Right lung (tissue), 5 donors: Measurements from ENCODE around the gene MPO. TPM values are rescaled to one million over a fixed set of nuclear protein-coding genes. Genes with fewer than 3 reads are reported as not detected.

ENCODE experiments used
- DNase-seq, 2 donors: peaks; one replicate each; pipeline ENCODE4 v3.0.0-alpha.2; 2013
- polyA plus RNA-seq, 5 donors: library from polyadenylated mRNA; unstranded; fragments of 120-200 nt; gene quantifications; one replicate each; pipeline versions ENCODE4 v1.2.1 to v1.2.3, GENCODE V29; 2013; ENCODE audit warnings: inconsistent platforms in 1 of 5, low replicate concordance in 1 of 5; ENCODE audit not compliant: insufficient read length in 5 of 5, insufficient read depth in 1 of 5

MPO gene
- polyA plus RNA-seq, 5 donors: 5.7 to 16.2 (median 8.2) TPM

DNA sequence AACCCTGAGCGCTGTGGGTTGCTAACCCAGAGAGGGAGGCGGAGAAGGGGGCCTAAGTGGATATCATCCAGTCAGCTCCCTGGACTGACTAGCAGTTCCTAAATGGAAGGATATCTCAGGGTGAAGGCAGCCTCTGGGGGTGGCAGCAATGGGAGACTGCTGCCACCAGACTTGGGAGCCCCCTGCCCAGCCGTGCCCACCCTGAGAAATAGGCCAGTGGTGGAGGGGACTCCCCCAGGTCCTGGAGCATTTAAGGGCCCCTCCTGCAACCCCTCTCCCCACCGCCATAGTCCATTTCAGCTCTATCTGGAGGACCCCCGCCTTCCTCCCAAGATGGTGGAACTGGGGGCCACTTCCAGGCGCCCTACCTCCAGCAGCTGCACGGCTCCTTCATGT, 39.4 kb upstream of the MPO start:
- no peak for DNase-seq

DNA sequence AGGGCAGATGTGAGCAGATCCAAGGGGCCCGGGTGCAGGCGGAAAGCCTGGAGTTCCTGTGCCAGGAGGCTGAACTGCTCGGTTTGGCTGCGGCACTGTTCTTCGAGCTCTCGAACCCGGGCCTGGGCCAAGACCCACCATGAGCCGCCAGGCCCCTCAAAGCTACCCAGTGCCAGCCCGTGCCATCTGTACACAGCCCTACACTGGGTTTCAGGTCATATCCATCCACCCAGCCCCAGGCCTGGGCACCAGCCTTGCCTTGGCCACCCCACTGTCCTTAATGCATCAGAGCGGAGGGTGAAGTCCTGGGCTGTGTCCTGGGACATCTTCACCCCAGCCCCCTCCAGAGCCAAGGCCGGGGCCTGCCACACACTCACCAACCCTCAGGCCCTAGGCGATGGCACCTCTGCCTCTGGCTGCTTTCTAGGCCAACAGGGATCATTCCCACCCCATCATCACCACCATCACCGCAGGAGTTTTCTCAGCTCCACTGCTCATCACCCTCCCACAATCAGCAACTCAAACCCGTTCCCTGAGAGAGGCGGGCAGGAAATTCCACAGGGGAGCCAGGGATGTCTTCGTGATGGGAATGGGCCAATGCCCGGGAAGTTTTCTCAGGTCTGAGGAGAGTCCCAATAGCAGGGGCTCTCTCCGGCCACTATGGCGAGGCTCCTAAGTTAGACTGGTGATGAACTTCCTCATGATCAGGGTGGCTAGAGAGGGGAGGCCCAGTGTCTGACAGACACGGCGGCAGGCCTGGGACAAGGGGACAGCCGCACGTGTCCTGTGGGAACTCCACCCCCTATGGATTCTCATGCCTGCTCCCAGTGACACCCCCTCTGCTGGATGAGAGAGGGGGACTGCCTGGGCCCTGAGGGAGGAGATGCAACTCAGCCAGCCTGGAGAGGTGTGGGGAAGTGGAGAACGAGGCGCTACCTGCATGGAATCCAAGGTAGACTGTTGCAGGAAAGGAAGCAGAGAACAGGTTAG, 38.7 kb upstream of the MPO start:
- DNase-seq: no peak

DNA sequence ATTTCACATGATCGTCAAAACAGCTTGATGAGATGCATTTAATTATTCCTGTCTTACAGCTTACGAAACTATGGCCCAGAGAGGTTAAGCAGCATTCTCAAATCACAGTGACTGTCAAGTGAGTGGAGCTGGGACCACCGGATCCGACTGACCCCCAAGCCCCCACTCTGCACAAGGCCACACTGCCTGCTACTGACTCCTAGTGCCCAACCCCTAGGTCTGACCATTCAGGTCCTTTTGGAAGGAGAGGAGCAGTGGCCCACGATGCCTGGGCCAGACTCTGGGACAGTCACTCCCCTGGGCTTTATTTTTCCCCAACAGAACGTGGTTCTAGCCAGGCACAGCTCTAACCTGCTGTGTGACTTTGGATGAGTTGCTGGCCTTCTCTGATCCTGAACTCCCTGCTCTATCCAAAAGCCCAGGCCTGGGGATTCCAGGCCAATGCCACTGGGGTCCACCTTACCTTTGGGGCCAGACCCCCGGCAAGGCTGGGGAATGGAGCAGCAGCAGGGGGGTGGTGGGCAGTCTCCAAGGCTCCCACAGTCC, 38.0 kb upstream of the MPO start:
- DNase-seq: no peak

DNA sequence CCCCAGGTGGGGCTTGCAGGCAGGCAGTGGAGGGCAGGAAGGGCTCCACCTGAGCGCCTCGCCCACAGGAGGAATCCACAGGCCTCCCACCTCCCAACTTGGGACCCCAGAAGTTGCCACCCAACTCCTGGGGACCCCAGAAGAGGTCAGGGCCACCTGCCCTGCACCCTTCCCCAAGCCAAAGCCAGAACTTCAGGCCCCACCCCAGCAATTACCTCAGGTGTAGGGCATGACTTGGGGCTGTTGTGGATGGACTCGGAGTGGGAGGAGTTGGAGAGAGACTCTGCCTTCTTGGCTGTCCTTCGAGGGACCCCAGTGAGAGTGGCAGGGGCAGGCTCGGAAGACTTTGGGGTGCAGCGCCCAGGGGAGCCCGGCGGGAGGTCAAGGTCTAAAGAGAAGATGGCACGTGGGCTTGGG, 37.3 kb upstream of the MPO start:
- DNase-seq: no peak

DNA sequence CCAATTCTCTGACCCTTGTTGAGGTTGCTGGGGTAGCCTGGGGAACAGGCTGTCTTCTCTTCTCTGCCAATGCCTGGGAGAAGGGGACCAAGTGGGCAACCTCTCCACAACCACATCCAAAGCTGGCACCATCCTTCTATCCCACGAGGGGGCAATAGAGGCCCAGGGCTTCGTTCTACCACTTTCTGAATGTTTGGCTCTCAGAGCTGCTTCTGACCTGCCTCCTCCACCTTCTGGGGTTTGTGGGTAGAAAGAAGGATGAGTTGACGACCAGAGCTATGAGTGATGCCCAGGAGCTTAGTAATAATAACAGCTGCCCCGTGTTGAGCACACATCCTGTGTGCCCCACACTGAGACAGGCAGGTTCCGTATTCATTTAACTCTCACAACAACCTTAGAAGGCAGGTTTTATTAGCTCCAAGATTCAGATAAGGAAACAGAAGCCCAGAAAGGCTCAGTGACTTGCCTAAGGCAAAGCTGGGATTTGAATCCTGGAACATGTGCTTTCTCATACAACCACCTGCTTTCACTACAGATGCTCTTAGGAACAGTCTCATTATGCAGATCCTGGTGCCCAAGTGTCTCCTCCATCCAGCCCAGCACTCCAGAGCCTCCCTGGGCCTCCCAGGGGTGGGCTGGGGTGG, 36.8 kb upstream of the MPO start:
- DNase-seq: no peak

DNA sequence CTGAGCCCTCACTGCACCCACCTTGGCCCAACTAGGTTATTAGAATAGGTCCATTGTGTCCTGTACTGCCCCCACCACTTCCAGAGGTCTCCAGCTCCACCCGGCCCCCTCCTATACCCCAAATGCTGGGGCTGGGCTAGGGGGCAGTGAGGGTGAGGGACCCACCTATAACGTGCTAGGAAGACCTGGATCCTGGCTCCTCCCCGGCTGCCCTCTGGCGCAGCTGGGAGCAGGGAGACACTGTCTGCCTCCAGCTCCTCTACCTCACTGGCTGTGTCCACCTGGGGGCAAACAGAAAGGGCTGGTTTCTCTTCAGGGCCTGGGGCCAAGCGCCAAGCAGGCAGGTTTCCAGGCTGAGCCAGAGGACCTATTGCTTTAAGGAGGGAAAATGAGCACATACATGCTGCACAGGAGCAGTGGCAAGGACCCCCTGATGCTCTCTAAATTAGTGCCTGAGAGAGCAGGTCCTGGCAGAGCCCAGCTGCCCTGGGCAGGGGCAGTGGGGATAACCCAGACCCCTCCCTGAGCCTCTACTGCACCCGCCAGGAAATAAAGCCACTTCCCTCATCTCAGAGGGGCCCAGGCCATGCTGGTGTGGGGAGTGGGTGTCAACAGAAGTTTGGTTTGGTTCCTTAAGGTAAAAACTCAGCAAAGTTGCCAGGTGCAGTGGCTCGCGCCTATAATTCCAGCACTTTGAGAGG, 35.7 kb upstream of the MPO start:
- no peak for DNase-seq

DNA sequence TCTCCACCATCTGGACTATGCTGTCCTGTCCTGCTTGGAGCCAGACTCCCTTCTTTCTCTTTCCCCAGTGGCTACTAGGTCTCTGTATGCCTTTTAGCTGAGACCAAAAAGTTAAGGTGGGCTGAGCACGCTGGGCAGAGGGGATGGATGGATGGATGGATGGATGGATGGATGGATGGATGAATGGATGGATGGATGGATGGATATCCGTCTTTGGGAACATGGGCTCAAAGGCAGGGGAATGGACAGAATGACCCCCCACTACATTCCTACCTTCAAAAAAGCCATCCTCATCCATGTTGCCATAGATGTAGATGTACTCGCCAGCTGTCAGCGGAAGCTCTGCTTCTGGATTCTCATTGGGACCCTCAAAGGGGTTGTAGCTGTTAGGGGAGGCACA, 35.0 kb upstream of the MPO start:
- DNase-seq: no peak

DNA sequence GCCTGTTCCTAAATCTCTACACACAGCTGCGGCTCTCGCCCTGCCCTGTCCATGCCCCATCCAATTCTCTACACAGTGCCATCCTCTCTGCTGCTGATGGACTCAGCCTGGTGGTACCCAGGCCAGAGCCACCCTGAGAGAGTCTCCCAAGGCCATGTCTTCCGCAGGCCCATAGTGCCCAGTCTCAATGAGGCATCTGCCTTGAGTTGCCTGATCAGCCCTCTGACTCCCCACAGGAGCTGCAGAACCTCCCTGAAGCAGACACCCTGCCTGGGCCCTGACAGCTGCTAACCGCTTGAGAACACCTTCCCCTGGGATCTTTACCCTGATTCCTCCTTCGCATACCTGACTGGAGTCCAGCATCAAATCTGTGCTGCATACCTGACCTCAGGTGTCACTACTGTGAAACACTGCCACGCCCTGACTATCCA, 34.6 kb upstream of the MPO start:
- no peak for DNase-seq

DNA sequence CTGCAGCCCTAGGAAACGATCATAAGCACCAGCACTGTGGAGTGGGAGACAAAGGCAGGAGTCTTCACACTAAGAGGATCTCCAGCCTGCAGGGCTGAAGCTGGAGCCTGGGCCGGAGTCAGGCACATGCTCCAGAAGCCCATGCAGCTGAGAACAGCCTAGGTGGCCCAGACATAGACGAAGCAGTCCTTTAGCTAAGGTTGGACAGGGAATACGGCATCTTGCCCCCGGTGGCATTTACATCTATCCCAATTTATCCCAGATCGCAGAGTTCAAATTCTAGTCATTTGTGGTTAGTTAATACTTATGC, 33.9 kb upstream of the MPO start:
- DNase-seq: no peak

DNA sequence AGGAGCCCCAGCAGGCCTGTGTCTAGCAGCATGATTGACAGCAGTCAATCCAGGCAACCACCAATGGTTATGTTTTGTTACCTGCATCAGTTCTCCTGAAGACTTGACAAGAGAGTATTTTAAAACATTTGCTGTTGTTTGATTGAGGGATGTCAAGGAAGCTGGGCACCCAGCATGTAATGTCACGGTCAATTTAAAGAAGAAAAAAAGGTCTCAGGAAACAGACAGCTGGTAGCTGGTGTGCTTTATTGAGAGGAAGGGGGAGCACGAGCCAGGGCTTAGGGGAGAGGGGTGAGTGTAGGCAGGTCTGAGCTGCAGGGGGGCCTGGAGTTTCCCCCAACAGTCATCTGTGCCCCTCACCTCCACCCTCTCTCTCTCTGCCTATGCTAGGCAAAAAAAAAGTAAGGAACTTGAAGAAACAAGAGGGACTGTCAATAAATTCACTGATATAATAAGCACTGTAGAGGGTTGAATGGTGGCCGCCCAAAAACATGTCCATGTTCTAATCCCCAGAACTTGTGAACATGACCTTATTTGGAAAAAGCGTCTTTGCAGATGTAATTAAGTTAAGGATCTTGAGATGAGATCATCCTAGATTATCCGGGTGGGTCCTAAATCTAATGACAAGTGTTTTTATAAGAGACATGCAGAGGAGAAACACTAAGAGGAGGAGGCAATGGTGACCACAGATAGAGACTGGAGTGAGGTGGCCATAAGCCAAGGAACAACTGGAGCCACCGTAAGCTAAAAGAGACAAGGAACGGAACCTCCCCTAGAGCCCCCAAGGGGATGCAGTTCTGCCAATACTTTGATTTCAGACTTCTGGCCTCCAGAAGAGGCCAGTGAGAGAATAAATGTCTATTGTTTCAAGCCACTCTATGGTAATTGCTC, 33.3 kb upstream of the MPO start:
- DNase-seq: no peak

DNA sequence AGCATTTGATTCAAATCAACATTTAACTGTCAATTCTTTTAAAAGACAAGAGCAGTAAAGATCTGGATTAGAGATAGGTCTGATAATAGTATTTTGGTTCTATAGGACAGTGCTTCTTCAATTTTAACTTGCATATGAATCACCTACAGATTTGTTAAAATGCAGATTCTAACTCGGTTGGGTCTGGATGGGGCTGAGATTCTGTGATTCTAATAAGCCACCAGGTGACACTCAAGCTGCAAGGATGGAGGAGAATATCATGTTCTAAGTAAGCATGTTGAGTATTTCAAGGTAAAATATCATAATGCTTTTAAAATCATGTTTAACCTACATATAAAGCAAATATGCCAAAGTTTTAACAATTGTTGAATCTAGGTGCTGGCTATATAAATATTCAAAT, 32.1 kb upstream of the MPO start:
- no peak for DNase-seq

DNA sequence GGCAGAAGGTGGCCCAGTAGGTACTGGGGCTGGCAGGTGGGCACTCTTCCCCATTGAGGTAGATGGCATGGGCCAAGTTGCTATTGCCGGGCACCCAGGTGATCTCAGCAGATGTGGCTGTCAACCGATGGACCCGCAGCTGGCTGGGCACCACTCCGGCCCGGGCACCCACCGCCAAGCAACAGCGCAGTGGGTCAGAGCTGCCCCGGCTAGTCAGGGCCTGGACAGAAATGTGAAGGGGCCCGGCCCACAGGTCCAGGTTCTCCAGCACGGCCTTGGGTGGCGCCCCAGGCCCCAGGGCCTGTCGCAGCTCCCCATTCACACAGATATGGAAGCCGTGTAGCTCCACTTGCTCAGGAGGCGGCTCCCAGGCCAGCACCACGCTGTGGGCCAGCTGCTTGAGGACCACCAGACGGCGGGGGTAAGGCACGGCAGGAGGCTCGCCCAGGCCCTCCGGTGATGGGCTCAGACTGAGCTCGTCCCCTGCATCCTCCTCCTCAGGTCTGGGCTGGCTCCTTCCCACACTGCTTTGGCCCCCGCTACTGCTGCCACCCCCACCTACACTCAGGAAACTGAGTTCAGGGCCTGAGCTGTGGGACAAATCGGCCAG, 31.4 kb upstream of the MPO start:
- no peak for DNase-seq

DNA sequence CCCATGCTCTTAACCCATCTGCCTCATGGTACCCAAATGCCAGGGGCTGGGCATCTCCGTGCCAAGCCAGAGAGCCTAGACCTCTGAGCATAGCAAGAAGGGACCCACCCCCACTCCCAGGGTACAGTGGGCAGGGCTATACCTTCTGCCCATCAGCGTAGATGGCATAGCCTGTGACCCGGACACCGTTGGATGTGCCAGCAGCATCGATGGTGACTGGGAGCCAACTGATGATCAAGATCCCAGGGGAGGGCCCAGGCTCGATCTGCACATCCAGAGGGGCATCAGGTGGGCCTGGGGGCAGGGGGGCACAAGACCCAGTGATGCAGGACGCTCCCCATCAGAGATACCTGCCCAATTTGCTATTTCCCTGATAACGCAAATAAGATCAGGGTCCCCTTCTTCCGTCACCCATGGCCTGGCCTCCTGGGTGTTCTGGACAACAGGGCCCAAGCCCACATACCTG, 30.7 kb upstream of the MPO start:
- DNase-seq: no peak

DNA sequence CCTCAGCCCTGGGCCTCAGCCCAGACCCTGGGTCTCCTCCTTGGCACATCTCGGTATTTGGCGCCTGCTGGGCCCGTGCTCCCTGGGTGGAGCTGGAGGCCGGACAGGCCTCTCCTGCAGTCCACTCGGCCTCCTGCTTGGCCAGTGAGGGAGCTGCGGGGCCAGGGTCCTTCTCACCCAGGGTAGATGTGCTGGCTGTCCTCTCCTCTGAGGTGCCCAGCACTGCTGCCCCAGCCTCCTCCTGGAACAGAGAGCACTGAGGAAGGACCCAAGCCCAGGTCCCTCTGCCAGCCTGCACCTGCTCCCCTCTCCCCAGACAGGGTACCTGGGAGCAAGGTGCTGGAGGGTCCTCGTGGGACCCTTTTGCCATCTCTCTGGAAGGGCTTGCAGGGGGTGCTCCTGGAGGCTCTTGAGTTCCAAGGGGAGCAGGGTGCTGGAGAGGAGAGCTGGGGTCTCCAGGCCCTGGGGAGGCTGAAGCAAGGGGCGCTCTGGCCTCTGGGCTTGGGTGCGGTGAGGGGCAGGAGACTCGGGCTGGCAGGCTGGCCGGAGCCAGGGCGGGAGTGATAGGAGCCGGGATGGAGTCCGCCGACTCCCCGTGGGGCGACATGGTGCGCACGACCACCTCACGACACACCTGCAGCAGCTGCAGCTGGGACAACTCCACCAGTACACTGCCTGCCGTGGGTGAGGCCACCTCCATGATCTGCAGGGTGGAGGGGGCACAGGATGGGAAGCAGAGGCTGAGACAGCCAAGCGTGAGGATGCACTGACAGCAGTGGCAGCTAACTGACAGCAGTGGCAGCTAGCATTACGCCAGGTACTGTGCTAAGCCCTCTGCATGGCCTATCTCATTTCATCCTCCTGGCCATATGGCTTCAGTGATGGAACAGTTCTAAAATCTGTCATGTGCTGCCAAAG, 30.0 kb upstream of the MPO start:
- DNase-seq: no peak

DNA sequence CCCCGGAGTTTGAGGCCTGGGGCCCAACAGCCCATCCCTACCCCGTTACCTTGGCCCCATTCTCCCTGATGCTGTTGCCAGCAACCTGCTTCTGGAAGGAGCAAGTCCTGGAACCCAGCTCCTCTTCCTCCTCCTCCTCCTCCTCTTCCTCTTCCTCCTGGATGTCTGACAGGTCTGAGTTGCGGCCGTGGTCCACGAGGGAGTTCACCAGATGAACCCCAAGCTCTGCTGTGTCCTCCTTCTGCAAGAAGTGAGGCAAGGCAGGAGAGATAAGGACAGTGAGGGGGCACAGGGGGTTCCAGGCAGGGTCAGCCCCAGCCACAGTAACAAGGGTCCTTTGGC, 29.2 kb upstream of the MPO start:
- DNase-seq: no peak

DNA sequence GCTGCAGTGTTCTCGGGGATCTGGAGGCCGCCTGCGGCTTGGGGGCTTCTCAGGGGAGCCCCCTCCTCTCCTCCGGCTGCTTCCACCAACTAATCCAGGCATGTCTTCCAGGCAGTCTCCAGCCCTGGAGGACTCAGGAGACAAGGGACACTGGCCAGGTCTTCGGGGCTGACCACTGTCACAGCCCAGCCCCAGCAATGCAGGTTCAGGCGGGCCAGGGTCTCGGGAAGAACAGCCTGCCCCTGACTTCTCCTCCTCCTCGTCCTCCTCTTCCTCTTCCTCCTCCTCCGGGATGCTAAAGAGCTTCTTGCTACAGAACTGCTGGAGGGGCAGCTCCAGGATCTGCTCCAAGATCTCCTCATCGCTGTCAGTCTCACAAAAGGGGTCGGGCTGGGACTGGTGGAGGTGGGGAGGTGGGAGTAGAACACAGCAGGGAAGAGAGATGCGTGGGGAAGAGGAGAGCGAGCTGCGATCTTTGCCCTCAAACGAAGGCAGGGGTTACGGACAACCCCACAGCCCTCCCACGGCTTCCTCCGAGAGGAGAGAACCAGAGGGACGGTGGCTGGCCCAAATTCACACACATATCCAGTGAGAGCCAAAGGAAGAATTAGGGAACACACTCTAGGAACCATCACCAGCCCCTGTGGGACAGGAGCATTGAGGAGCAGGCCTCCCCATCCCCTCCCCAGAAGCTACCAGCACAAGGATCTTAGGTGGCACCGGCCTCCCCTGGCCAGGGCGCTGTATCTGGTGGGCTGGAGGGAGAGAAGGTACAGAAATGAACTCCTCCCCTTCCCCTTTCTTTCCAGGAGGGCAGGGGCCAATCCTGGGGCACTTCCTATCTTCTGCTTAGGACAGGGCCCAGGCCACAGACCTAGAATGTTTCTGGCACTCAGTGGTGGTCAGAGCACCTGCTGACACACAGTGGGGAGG, 28.5 kb upstream of the MPO start:
- no peak for DNase-seq

DNA sequence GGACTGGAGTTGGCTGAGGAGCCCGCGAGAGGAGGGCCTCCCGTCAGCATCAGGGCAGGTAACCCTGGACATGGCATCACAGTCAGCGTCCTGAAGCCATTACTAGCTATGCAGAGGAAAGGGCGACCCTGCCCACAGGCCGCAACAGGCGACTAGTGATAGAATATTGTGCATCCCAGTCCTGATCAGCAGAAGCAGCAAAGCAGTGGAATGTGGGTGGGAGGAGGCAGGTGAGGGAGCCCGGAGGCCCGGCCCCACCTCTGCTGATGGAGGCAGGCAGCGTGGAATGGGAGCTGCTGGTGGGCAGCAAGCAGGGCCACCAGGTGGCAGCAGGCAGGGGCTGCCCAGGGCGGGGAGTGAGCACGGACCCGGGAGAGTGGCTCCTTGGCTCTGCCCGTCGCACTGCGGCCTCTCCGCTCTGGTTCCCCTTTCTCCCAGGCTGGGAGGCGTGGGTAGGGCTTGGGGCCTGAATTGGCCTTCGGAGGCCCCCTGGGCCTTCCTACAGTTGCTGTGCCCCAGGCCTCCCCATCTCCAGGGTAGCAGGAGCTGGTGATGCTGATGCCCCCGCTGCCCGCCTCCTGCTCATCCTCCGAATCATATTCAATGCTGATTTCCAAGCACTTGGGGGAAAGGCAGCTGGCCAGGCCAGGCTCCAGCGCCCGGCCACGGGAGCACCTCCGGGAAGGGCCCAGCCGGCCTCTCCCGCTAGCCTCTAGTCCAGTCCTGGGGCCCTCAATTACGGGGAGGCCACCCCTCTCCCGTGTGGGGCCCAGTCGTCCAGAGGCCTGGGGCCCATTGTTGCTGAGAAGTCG, 27.6 kb upstream of the MPO start:
- DNase-seq: no peak
